IMR-90 (cell line): ENCODE data around the gene CTSL.

Source experiments
- BHLHE40 ChIP-seq: fragments of 150-350 bp; IDR thresholded peaks from 2 replicates; pipeline ENCODE4 v1.6.1; 2016; ENCODE audit warnings: mild to moderate bottlenecking, low read depth, low read length
- CEBPB ChIP-seq: IDR thresholded peaks from 2 replicates; pipeline ENCODE4 v1.6.1; 2012; ENCODE audit warnings: low read depth, low read length, improper control_type of control experiment
- POLR2A ChIP-seq: IDR thresholded peaks from 2 replicates; pipeline ENCODE4 v1.6.1; 2012; ENCODE audit warnings: mild to moderate bottlenecking, low read depth, low read length
- RAD21 ChIP-seq: IDR thresholded peaks from 2 replicates; pipeline ENCODE4 v1.6.1; 2012; ENCODE audit warnings: low read length, improper control_type of control experiment
- RCOR1 ChIP-seq: IDR thresholded peaks from 2 replicates; pipeline ENCODE4 v1.6.1; 2012; ENCODE audit warnings: mild to moderate bottlenecking, low read length, improper control_type of control experiment; ENCODE audit not compliant: insufficient replicate concordance
- TF ChIP-seq, protein P1 (sequence below): conservative IDR thresholded peaks from 2 replicates; pipeline ENCODE4 v1.5.1; 2012; ENCODE audit warnings: mild to moderate bottlenecking, low read depth, low read length, improper control_type of control experiment

DNA sequence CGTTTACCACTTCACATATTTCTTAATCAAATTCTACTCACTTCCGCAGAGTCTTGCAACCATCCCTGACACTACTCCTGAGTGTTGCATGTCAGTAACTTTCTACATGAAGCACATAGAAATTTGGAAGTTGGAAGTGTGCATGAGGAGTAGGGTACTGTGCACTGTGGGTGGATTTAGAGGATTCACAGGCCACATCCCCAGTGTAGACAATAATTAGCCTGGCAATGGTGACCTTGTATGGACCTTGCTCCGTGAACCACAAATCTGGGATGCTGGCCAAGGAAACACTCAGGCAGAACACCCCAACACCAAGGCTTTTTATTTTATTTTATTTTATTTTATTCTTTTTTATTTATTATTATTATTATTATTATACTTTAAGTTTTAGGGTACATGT is 25.5 kb downstream of the CTSL start:
- TF ChIP-seq, protein P1, sequence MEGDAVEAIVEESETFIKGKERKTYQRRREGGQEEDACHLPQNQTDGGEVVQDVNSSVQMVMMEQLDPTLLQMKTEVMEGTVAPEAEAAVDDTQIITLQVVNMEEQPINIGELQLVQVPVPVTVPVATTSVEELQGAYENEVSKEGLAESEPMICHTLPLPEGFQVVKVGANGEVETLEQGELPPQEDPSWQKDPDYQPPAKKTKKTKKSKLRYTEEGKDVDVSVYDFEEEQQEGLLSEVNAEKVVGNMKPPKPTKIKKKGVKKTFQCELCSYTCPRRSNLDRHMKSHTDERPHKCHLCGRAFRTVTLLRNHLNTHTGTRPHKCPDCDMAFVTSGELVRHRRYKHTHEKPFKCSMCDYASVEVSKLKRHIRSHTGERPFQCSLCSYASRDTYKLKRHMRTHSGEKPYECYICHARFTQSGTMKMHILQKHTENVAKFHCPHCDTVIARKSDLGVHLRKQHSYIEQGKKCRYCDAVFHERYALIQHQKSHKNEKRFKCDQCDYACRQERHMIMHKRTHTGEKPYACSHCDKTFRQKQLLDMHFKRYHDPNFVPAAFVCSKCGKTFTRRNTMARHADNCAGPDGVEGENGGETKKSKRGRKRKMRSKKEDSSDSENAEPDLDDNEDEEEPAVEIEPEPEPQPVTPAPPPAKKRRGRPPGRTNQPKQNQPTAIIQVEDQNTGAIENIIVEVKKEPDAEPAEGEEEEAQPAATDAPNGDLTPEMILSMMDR, result no peak
- TF ChIP-seq POLR2A (no peak), BHLHE40 (no peak), RAD21 (no peak), RCOR1 (no peak), CEBPB (no peak)
